ENCODE measurements around the gene NKIRAS2.
"Not testable (repeated sequence)": the region's sequence is repeated elsewhere in the genome, so short reads cannot be mapped to it uniquely, and the experiment has no call there.

NKIRAS2 gene

DNA sequence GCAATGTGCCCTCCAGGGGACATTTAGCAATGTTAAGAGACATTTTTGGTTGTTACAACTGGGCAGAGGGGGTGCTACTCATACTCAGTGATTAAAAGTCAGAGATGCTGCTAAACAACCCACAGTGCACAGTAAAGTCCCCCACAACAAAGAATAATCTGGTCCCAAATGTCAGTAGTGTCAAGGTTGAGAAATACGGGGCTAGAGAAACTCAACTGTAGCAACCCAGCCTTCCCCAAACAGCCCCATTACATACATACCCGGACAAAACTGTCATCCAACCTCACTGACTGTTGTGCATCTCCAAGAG lies 23.1 kb upstream of the NKIRAS2 start:
- DNase-seq: no peak

DNA sequence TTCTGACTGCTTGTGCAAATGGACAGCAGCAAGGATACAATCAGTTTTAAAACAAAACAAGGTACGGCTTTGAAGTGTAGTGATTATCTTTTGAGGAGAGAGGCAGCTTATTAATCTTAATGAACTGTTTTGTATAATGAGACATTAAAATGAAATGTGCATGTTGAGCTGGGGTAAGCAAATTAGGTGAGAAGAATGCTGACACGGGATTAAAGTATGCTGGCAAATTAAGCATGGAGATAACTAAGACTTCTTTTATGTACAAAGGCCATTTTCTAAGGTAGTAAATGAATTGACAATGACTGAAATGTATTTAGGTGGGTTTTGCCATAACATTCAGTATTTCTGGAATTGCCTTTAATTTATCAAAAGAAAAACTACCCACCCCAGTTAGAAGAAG lies 21.4 kb upstream of the NKIRAS2 start:
- no peak for DNase-seq

DNA sequence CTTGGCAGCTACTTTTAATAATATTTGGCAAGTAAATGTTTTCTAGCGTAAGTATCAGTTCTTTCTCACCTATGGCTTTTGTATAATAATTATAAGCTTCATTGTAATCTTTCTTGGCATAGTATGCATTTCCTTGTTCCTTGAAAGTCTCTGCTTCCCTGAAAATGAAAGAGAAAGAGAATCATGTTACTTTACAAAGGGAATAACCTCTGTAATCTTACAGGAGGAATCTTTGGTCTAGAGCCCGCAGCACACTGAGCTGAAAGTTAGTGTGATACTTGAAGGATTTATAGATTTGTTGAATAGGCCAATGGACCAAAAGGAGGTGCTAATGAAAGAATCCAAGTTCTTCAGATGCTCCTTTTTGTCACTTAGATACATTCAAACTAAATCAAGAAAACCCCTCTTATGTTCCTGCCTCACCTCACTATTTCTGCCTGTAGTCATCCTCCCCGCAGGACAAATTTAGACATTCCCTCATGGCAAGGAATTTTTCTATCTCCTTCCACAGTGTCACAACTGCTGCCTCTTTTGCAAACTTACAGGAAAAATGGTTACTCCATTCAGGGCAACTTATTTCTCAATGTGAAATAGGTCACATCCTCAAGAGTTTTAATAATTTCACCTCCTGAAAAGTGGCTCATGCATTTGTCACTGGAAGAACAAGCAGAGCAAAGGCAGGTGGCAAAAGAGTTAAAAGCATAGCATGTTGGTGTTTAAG lies 19.3 kb upstream of the NKIRAS2 start:
- no peak for DNase-seq

DNA sequence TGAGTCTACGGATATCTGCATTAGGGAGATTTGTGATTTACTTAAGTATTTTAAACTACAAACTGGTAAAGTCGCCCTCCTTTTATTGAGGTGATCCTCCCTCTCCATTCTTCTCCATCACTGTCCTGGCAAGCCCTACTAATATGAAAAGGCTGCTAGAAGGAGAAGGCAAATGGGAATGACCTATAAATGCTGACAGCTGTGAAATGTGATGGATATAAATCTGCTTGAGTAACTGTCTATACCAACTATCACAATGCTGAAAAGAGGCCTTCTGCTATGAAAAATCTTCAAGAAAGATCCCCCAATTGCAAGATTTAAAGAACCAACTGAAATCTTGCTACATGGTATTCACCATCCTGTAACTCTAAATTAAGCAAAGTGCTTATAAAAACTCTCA lies 18.2 kb upstream of the NKIRAS2 start:
- no peak for DNase-seq

DNA sequence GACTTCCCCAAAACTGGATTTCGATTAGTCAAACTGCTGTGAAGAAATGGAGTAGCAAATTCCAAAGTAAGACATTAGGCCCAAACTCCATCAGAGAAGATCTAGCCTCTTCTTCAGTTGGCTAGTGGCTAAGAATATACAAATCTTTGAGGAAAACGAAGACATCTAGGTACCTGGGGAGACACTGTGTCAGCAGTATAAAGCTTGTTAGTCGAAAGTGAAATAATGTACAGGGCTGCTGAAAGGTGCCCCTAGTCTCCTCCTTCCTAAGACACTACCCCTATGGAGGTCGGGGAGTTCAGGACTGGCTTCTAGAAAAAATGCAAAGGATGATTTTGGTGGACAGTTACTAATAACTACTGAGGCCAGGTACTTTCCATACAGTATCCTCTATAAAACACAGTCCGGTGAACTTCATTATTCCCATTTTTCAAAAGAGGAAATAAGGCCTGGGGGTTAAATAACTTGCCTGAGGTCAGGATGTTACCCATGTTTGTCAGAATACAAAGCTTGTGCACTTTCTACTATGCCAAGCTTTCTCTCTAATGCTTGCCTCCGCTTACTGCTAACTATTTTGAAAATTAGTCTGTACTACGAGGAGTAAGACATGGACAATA lies 17.6 kb upstream of the NKIRAS2 start:
- DNase-seq: no peak

DNA sequence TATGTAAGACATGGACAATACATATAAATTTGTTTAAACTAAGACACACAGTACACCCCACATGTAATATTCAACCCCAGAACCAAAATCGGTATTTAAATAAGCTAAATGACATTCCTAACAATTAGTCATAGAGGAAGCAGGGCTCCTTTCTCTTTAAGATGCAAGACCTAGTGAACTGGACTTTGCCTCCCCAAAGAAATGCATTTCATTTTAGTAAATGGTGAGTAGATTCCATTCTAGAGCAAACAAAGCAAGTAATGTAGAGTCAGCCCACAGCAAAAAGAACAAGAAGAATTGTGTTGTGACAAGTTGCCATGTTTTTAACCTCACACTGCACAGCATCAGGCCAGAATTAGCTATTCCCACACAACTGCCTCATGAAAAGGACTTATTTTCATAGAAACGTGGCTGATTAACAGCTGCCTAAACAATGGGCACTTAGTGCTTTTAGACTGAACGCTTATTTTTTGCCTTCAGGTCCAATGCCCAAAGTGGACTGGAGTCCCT lies 17.0 kb upstream of the NKIRAS2 start:
- peak in 9 of 56 donors; percentile 9 to 71 (median 32) for DNase-seq

DNA sequence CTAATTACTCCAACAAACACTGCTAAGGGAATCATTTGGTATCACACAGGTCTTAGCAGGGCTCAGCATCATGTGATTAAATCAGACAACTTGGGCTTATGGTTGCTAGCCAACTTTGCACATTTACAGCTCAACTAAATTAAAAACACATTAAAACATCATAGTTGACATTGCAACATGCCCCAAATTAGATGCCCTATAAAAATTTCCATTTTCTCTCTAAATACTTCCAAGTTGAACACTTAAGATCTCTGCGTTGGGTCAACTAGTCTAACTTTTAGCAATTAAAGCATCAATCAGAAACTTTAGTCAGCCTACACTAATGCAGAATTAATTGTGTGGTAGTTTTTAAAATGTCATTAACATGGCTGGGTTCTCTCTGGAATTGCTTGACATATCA lies 14.7 kb upstream of the NKIRAS2 start:
- DNase-seq: no peak

DNA sequence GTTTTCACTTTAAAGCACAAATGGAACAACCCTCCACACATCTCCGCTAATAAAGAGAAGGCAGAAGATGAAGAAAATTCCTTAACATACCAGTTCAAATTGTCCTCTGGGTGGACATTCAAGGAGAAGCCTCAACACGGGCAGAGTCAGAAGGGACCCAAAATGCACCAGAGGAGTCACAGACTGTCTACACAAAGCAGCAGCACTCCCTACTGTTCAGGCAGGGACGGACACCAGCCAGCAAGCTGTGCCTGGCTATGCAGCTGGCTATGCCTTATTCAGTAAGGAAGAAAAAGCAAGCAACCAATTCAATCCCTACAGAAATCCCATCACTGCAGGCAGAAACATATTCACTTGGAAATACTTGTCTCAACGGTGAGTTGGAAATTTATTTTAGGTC lies 10.7 kb upstream of the NKIRAS2 start:
- DNase-seq: peak in 49 of 56 donors; percentile 5 to 84 (median 57)

DNA sequence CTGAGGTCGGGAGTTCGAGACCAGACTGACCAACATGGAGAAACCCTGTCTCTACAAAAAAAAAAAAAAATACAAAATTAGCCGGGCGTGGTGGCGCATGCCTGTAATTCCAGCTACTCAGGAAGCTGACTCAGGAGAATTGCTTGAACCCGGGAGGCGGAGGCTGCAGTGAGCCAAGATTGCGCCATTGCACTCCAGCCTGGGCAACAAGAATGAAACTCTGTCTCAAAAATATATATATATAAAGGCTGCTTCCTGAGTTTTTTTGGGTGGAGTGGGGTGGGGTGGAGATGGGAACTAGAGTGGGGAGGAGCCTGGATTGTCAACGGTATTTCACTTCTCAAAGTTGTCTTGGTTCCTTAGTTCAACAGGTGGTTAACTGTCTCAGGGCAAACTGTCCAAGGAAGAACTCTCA lies 9.6 kb upstream of the NKIRAS2 start:
- not testable (repeated sequence) for DNase-seq

DNA sequence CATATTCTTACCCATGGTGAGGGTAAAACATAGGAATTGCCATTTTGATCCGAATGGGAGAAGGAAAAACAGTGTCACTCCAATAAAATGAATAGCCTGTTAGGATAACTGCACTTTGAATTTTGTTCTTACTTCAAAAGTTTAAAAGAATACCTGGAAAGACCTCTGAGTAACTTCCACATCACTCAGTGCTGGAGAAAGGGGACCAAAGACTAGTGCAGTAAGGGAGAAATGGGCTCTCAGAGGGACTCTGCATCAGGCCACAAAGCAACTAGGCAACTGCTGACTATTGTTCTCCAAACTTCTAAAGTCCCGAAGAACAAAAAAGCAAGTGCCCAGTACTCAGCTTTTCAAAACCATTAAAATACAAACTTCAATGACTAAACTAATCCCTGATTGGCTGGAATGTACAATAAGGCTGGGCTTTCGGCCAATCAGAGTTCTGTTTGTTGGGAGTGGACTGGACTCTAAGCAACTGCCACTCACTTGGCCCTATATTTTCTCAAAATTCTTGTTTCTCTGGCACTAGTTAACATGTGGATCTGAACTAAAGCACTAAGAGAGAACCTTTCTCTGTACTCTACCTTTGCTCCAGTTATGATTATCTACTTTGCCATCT lies 8.9 kb upstream of the NKIRAS2 start:
- peak in 3 of 56 donors; percentile 4 to 31 (median 9) for DNase-seq

DNA sequence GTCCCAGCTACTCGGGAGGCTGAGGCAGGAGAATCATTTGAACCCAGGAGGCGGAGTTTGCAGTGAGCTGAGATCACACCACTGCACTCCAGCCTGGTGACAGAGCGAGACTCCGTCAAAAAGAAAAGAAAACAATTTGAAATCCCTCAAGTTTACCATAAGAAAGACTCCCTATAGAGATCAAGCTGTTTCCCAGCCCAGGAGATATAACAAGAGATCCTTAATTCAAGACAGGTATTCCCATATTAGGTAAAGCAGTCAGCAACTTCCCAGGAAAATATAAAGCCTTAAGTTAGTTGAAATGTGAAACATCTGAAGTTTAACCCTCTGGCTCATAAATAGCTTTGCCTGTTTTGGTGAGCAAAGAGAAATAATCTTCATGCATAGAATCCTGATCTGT lies 7.5 kb upstream of the NKIRAS2 start:
- not testable (repeated sequence) for DNase-seq

DNA sequence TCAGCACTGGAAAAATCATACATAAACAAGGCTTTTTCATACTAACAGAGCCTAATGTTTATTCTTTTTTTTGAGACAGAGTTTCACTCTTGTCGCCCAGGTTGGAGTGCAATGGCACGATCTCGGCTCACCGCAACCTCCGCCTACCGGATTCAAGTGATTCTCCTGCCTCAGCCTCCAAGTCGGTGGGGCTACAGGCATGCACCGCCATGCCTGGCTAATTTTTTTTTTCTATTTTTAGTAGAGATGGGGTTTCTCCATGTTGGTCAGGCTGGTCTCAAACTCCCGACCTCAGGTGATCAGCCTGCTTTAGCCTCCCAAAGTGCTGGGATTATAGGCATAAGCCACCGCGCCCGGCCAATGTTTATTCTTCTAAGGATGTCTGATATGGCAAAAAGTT lies 6.2 kb upstream of the NKIRAS2 start:
- DNase-seq: not testable (repeated sequence)

DNA sequence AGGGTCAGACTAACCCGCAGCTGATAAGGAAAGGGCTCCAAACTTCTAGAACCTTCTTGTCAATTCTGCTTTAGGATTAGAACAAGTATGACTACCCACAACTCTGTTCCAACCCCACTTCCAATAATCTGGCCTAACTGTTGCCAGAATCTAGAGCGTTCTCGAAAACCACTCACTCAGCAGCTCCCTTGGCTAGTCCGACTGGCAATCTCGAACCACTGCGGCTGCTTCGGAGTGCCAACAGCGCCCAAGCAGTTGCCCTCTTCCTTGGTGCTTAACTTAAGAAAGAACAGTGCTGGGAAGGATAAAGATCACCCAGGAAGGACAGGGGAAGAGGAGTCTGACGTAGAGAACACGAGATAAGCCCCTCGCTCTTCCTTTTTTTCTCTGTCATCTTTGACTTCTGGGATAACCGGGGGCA lies 3.5 kb upstream of the NKIRAS2 start:
- DNase-seq: peak in 11 of 56 donors; percentile 14 to 59 (median 36)

DNA sequence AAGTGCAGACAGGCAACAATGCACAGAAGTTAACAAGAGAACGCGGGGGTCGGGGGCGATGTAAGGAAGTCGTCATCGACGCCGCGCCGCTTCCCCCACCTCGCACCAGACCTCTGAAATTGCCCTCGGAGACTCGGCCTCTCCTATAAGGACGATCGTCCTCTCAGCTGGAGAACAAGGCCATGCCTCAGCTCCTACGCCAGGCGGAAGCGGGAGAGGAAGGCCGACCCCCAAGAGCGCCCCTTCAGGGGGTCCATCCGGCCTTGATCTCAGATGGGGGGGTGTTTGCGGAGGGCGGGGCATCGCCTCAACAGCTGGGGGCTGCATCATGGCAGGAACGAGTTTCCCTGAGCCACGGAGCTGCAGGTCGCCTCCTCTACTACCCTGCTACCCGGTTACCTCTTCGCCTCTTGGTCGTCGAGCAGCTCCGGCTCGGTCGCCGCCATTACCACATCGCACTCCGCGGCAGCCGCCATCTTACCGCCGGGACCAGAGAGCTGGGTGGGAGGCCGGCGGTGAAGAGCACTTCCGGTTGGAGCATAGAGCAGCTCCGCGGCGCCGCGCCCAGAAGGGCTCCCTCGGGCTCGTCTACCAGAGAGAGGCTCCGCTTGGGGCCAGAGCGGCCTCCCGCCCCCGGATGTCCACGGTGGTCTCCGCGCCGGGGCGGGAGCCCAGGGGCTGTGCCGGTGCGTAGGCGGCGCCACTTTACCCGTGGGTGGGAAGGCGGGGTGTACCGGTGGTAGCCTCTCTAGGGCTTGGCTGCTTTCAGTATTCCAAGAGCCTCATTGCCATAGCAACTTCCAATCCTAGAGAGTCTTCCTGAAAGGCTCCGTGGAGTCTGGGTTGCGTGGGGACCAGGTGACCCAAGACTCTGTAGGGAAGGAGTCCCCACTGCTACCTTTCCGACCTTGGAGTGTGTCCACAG lies 2.7 kb upstream of the NKIRAS2 start, which contains the start of gene DNAJC7:
Gene DNAJC7 (minus strand): TSS at position 499 of the 925 bp plus-strand sequence. CDS start 23 bp downstream, at position 476.
- peak; percentile 64 to 99 (median 89) for DNase-seq

DNA sequence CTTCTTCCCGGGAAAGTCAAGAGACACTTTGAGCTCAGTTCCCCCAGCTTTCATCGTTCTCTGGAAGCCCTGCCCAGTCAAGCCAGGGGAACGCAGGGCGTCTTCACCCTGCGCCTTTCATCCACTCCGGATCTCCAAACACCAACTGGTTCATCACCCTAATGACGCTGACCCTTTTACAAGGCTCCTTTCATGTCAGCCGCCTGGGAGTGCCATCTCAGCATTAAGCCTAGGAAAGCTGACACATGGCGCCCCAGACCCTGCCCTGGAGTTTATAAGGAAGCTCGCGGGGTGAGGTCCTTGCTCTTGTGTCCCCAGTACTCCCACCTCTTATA lies 2.1 kb upstream of the NKIRAS2 start:
- DNase-seq: peak in 1 of 56 donors; percentile 66

DNA sequence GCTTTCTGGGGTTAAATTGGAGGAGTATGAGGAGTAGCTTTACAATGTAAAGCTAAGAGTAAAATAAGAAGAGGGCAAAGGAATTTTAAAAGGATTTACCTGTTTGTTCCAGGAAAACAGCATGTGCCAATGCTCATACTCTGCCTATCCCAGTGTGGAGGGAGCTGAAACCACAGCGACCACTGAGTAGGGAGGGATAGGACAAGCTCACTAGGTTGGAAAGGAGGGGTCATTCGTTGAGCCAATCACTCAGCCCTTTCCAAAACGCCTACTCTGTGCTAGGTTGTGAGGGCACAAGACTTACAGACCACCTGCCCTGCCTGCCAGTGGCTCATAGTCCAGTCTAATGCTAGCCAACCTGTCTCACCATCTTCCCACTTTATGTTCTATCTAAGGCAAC lies 1.6 kb upstream of the NKIRAS2 start:
- no peak for DNase-seq

DNA sequence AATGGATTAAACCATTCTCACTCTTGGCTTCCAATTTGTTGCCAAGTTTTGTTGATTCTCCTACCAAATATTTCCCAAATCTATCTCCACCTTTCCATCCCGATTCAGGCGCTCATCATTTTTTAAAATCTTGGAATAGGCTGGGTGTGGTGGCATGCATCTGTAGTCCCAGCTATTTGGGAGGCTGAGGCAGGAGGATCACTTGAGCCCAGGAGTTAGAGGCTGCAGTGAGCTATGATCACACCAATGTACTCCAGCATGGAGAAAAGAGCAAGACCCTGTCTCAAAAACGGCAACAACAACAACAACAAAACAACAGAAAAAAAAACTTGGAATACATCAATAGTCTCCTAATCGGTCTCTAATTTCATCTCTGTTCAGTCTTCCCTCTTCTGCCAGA lies 902 bp upstream of the NKIRAS2 start:
- DNase-seq: no peak

DNA sequence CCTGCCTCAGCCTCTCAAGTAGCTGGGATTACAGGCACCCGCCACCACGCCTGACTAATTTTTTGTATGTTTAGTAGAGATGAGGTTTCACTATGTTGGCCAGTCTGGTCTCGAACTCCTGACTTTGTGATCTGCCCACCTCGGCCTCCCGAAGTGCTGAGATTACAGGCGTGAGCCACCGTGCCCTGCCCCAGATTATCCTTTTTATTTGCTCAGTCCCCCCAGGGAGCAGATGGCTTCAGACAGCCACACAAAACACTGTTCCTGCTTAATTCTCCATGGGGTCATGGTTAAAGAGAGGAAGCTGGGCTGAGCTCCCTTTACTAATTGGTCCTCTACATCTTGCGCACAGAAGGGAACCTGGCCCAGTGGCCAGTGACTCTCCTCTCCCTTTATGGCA lies 955 bp downstream of the NKIRAS2 start:
- not testable (repeated sequence) for DNase-seq

DNA sequence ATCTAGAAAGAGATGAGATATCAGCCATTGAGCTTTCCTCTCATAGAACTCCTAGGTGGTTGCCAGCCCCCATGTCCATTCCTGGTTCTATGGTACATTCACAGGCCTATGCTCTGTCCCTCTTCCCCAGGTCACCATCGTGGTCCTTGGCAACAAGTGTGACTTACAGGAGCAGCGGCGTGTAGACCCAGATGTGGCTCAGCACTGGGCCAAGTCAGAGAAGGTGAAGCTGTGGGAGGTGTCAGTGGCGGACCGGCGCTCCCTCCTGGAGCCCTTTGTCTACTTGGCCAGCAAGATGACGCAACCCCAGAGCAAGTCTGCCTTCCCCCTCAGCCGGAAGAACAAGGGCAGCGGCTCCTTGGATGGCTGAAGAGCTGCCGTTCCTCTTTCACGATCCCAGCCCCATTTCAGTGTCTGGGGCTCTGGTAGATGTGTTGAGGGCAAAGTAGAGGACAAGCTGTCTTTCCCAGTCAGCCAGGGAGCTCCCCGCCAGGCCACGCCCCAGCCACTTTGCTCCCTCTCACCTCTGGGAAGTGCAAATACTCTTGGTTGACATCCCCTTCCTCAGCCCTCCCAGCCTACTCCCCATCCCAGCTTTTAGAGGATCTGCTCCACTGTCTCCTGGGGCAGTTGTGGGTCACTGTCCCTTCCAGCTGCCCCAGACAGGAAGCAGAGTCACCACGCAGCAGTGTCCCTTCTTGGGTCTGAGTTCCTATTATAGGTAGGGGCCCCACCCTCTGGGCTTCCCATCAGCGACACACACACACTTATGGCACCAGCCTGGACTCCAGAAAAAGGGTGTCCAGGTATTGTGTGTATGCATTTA lies 3.8 kb downstream of the NKIRAS2 start:
- DNase-seq: peak in 5 of 56 donors; percentile 7 to 28 (median 11)

DNA sequence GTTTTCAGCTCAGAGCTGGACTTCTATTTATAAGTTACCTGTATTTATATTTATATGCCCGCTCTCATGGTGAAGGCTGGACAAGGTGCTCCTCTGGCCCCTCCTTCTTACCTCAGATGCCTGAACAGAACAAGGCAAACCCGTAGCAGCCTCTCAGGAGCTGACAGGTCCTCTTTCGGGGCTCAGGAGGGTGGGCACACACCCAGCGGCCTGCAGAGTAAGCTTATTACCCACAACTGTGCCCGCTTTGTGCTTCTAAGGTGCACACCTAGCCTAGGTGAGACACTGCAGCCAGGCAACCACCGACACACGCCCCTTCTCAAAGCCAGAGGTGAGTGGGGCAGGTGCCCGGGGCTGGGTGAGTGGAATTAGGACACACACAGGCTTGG lies 5.3 kb downstream of the NKIRAS2 start:
- peak in 1 of 56 donors; percentile 45 for DNase-seq

DNA sequence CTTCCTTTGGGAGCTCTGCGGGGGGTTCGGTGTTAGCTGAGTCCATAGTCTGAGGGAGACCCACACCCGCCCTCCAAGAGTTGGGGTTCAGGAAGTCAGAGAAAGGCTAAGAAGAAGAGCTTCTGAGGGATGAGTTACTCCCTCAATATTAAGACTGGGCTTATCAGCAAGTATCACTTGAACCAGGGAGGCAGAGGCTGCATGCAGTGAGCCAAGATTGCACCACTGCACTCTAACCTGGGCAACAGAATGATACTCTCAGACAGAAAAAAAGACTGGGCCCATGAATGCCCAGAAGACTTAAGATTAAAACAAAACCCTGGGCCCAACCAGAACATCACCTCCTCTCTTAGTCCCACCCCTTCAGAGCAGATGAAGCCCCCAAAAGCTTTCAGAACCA lies 6.0 kb downstream of the NKIRAS2 start:
- no peak for DNase-seq
